SK-N-SH treated with all-trans-retinoic acid at 6 μM for 48 hours (cell line): ENCODE data around the gene NFATC2IP.

Experiments
- ATAC-seq: fragments of 200-7000 bp; cut with Tn5 transposase; 3 replicates; pipeline ENCODE4 v1.9.1; 2020; ENCODE audit warnings: mild to moderate bottlenecking, moderate library complexity
- ARNTL ChIP-seq: fragments of 450-650 bp; formaldehyde crosslinking; IDR thresholded peaks from 2 replicates; pipeline ENCODE4 v1.5.0; 2020; ENCODE audit warnings: low read depth, mild to moderate bottlenecking, moderate library complexity, borderline replicate concordance
- BACH2 ChIP-seq: fragments of 250-450 bp; sonication (Bioruptor Pico); IDR thresholded peaks from 2 replicates; pipeline ENCODE4 v1.9.0; 2021; ENCODE audit warnings: mild to moderate bottlenecking, borderline replicate concordance
- CSDC2 ChIP-seq: fragments of 250-450 bp; sonication (Bioruptor Pico); IDR thresholded peaks from 2 replicates; pipeline ENCODE4 v1.5.0; 2020; ENCODE audit warnings: mild to moderate bottlenecking, moderate library complexity
- CSRNP3 ChIP-seq: fragments of 250-450 bp; sonication (Bioruptor Pico); IDR thresholded peaks from 2 replicates; pipeline ENCODE4 v1.5.1; 2021; ENCODE audit warnings: mild to moderate bottlenecking, moderate library complexity
- ESRRG ChIP-seq: fragments of 250-450 bp; sonication (Bioruptor Pico); IDR thresholded peaks from 2 replicates; pipeline ENCODE4 v1.6.1; 2021; ENCODE audit warnings: mild to moderate bottlenecking
- ISL1 ChIP-seq: fragments of 250-450 bp; sonication (Bioruptor Pico); IDR thresholded peaks from 2 replicates; pipeline ENCODE4 v2.1.2; 2022; ENCODE audit warnings: mild to moderate bottlenecking, moderate library complexity
- OSR1 ChIP-seq: fragments of 250-450 bp; sonication (Bioruptor Pico); IDR thresholded peaks from 2 replicates; pipeline ENCODE4 v1.8.0; 2022; ENCODE audit warnings: moderate library complexity, mild to moderate bottlenecking, inconsistent platforms
- PATZ1 ChIP-seq: fragments of 250-450 bp; sonication (Bioruptor Pico); IDR thresholded peaks from 2 replicates; pipeline ENCODE4 v1.8.0; 2020; ENCODE audit warnings: mild to moderate bottlenecking, moderate library complexity, borderline replicate concordance
- POU6F1 ChIP-seq: fragments of 250-450 bp; sonication (Bioruptor Pico); IDR thresholded peaks from 2 replicates; pipeline ENCODE4 v1.8.0; 2021; ENCODE audit warnings: low read depth, mild to moderate bottlenecking, moderate library complexity, borderline replicate concordance
- PPARA ChIP-seq: fragments of 250-450 bp; sonication (Bioruptor Pico); IDR thresholded peaks from 2 replicates; pipeline ENCODE4 v1.5.0; 2020; ENCODE audit warnings: mild to moderate bottlenecking, borderline replicate concordance
- RARB ChIP-seq: fragments of 250-450 bp; sonication (Bioruptor Pico); IDR thresholded peaks from 2 replicates; pipeline ENCODE4 v1.8.0; 2021; ENCODE audit warnings: mild to moderate bottlenecking, moderate library complexity
- SNAI2 ChIP-seq: fragments of 250-450 bp; sonication (Bioruptor Pico); IDR thresholded peaks from 2 replicates; pipeline ENCODE4 v1.5.0; 2020; ENCODE audit warnings: mild to moderate bottlenecking, moderate library complexity
- TOX ChIP-seq: fragments of 250-450 bp; sonication (Bioruptor Pico); IDR thresholded peaks from 2 replicates; pipeline ENCODE4 v1.8.0; 2021; ENCODE audit warnings: mild to moderate bottlenecking, moderate library complexity, borderline replicate concordance
- TSHZ2 ChIP-seq: fragments of 250-450 bp; sonication (Bioruptor Pico); IDR thresholded peaks from 2 replicates; pipeline ENCODE4 v1.5.0; 2020; ENCODE audit warnings: mild to moderate bottlenecking, moderate library complexity
- ZC3H10 ChIP-seq: fragments of 250-450 bp; sonication (Bioruptor Pico); IDR thresholded peaks from 2 replicates; pipeline ENCODE4 v1.5.1; 2021; ENCODE audit warnings: mild to moderate bottlenecking, moderate library complexity
- ZFP3 ChIP-seq: fragments of 250-450 bp; sonication (Bioruptor Pico); IDR thresholded peaks from 2 replicates; pipeline ENCODE4 v1.5.0; 2020; ENCODE audit warnings: mild to moderate bottlenecking, moderate library complexity
- ZFP30 ChIP-seq: fragments of 450-650 bp; formaldehyde crosslinking; IDR thresholded peaks from 2 replicates; pipeline ENCODE4 v1.5.0; 2022; ENCODE audit warnings: mild to moderate bottlenecking, moderate library complexity
- ZNF565 ChIP-seq: fragments of 450-650 bp; formaldehyde crosslinking; conservative IDR thresholded peaks from 2 replicates; pipeline ENCODE4 v1.5.0; 2020; ENCODE audit warnings: low read depth, mild to moderate bottlenecking, moderate library complexity
- ZNF70 ChIP-seq: fragments of 450-650 bp; formaldehyde crosslinking; IDR thresholded peaks from 2 replicates; pipeline ENCODE4 v1.5.0; 2020; ENCODE audit warnings: mild to moderate bottlenecking, moderate library complexity
- ZNF8 ChIP-seq: fragments of 450-650 bp; formaldehyde crosslinking; IDR thresholded peaks from 2 replicates; pipeline ENCODE4 v1.5.0; 2020; ENCODE audit warnings: mild to moderate bottlenecking, moderate library complexity

NFATC2IP gene

GRCh38 chr16:28982949-28983348 lies 32.2 kb downstream of the NFATC2IP start:
- ATAC-seq: no peak
- no peak for TF ChIP-seq PPARA (CRISPR knock-in tag)
- no peak for TF ChIP-seq CSRNP3 (CRISPR knock-in tag)
- no peak for TF ChIP-seq ZFP3 (CRISPR knock-in tag)
- no peak for TF ChIP-seq POU6F1 (CRISPR knock-in tag)
- TF ChIP-seq TOX: no peak
- TF ChIP-seq PATZ1: no peak
- no peak for TF ChIP-seq CSDC2 (CRISPR knock-in tag)
- no peak for TF ChIP-seq ZFP30 (CRISPR knock-in tag)
- TF ChIP-seq ZNF70: no peak
- TF ChIP-seq ZNF565 (CRISPR knock-in tag): no peak
- TF ChIP-seq RARB (CRISPR knock-in tag): no peak
- no peak for TF ChIP-seq OSR1
- no peak for TF ChIP-seq BACH2 (CRISPR knock-in tag)
- TF ChIP-seq TSHZ2 (CRISPR knock-in tag): no peak
- no peak for TF ChIP-seq ARNTL (CRISPR knock-in tag)
- TF ChIP-seq ESRRG (CRISPR knock-in tag): no peak

- ATAC-seq: no peak; the same call in 2 of the 3 replicates
- TF ChIP-seq ZNF8 (CRISPR knock-in tag) (no peak), ZNF70 (no peak), BACH2 (CRISPR knock-in tag) (no peak), ESRRG (CRISPR knock-in tag) (no peak), ZNF565 (CRISPR knock-in tag) (no peak), POU6F1 (CRISPR knock-in tag) (no peak), CSDC2 (CRISPR knock-in tag) (no peak), ZFP3 (CRISPR knock-in tag) (no peak), ISL1 (no peak), PPARA (CRISPR knock-in tag) (no peak), PATZ1 (no peak), SNAI2 (CRISPR knock-in tag) (no peak), ZC3H10 (CRISPR knock-in tag) (no peak), ARNTL (CRISPR knock-in tag) (no peak), TOX (no peak), CSRNP3 (CRISPR knock-in tag) (no peak)
These were observed 32.9 kb downstream of the NFATC2IP start for GRCh38 chr16:28983644-28984043.
